ENCODE results near the gene COL23A1. TPM values are rescaled to one million over a fixed set of nuclear protein-coding genes. Genes with fewer than 3 reads are reported as not detected.

Gene COL23A1
- polyA plus RNA-seq, 3 donors: 0.11 to 0.21 TPM; not detected in 1

- no peak for TF ChIP-seq CTCF (IDR thresholded peaks at IDR 0.05)
- Histone ChIP-seq H4K20me1 (ENCODE audit: insufficient read depth, low read length) (no peaks in the 10 kb centered on the region), H3K4me2 (replicated peaks; ENCODE audit: extremely low read depth, low read length, poor library complexity, severe bottlenecking) (no peak overlapping the region), H2AFZ (ENCODE audit: insufficient read depth, low read depth, low read length, poor library complexity, severe bottlenecking) (no peak overlapping the region), H3K4me1 (ENCODE audit: control insufficient read depth in 1 of 2, insufficient read depth in 2 of 2, low read length in 2 of 2) (peaks cover 20 to 31% of the 10 kb centered on the region in 2 donors), H3K9me3 (replicated peaks in 1 of 2; ENCODE audit: control insufficient read depth in 1 of 2, insufficient read depth in 1 of 2, low read length in 2 of 2) (no peaks in the 10 kb centered on the region), H3K27ac (ENCODE audit: low read depth in 1 of 2, low read length in 2 of 2) (no peak overlapping the region), H3K9ac (ENCODE audit: insufficient read depth, low read length, poor library complexity, severe bottlenecking) (no peak overlapping the region), H3K27me3 (ENCODE audit: control insufficient read depth in 2 of 2, insufficient read depth in 2 of 2, low read length in 2 of 2) (no peaks in the 10 kb centered on the region), H3K36me3 (replicated peaks in 1 of 2; ENCODE audit: control insufficient read depth in 1 of 2, insufficient read depth in 2 of 2, low read length in 2 of 2) (no peaks in the 10 kb centered on the region), H3K79me2 (ENCODE audit: insufficient read depth, low read length) (no peaks in the 10 kb centered on the region), H3K4me3 (replicated peaks in 1 of 3; ENCODE audit: low read depth in 2 of 3, low read length in 3 of 3) (no peak overlapping the region)
- Mint-ChIP-seq H3K9me3 (peaks cover 0 to 3% (median 0%) of the 10 kb centered on the region in 7 donors), H3K27ac (peak overlapping the region in 2 of 7 donors; percentile 2 to 53), H3K36me3 (no peaks in the 10 kb centered on the region), H3K4me3 (no peak overlapping the region), H3K27me3 (ENCODE audit: low read depth in 3 of 3) (peaks cover 0 to 3% (median 0%) of the 10 kb centered on the region in 3 donors), H3K4me1 (peaks cover 19% of the 10 kb centered on the region)
- WGBS (ENCODE audit: insufficient coverage): 72% methylated on average over 18 of the region's 21 CpGs
- DNase-seq: no peak
- intact Hi-C loops (cut with micrococcal nuclease): no loop called here
Observed at GRCh38 chr5:178333821-178334481, 256.2 kb downstream of the COL23A1 start.

DNA sequence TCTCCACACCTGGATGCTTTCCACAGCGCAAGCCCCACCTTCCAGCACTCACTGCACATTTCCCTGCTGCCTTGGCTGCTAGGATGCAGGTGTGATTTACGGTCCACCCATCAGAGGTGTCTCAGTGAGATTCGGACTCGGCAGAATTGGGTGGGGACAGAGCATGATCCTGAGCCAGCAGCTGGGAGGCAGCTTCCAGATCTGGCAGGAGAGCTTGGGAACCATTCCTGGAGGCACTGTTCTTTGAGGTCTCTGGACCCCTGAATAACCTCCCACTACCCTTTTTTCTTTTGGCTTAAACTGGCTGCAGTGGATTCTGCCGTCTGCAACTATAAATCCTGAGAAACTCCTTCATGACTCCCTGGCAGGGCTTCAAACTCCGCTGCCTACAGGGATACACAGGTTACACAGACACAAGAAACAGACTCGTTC lies 258.0 kb downstream of the COL23A1 start:
- Mint-ChIP-seq H3K27ac (no peak overlapping the region), H3K36me3 (no peaks in the 10 kb centered on the region), H3K9me3 (peaks cover 0 to 3% (median 0%) of the 10 kb centered on the region in 7 donors), H3K4me3 (no peak overlapping the region), H3K4me1 (peaks cover 25% of the 10 kb centered on the region), H3K27me3 (ENCODE audit: low read depth in 3 of 3) (peaks cover 0 to 1% (median 0%) of the 10 kb centered on the region in 3 donors)
- Histone ChIP-seq H3K27me3 (ENCODE audit: control insufficient read depth in 2 of 2, insufficient read depth in 2 of 2, low read length in 2 of 2) (no peaks in the 10 kb centered on the region), H3K4me2 (replicated peaks; ENCODE audit: extremely low read depth, low read length, poor library complexity, severe bottlenecking) (no peak overlapping the region), H2AFZ (ENCODE audit: insufficient read depth, low read depth, low read length, poor library complexity, severe bottlenecking) (no peak overlapping the region), H3K4me1 (ENCODE audit: control insufficient read depth in 1 of 2, insufficient read depth in 2 of 2, low read length in 2 of 2) (peaks cover 26 to 39% of the 10 kb centered on the region in 2 donors), H3K4me3 (replicated peaks in 1 of 3; ENCODE audit: low read depth in 2 of 3, low read length in 3 of 3) (no peak overlapping the region), H3K36me3 (replicated peaks in 1 of 2; ENCODE audit: control insufficient read depth in 1 of 2, insufficient read depth in 2 of 2, low read length in 2 of 2) (no peaks in the 10 kb centered on the region), H3K9ac (ENCODE audit: insufficient read depth, low read length, poor library complexity, severe bottlenecking) (no peak overlapping the region), H4K20me1 (ENCODE audit: insufficient read depth, low read length) (no peaks in the 10 kb centered on the region), H3K79me2 (ENCODE audit: insufficient read depth, low read length) (no peaks in the 10 kb centered on the region), H3K27ac (ENCODE audit: low read depth in 1 of 2, low read length in 2 of 2) (no peak overlapping the region), H3K9me3 (replicated peaks in 1 of 2; ENCODE audit: control insufficient read depth in 1 of 2, insufficient read depth in 1 of 2, low read length in 2 of 2) (no peaks in the 10 kb centered on the region)
- WGBS (ENCODE audit: insufficient coverage): 75% methylated on average over 3 of the region's 7 CpGs
- intact Hi-C loops (cut with micrococcal nuclease): no loop called here
- TF ChIP-seq CTCF (IDR thresholded peaks at IDR 0.05): no peak
- DNase-seq: no peak
